HCT116 (cell line): Measurements from ENCODE around the gene ADAM8. TPM values are rescaled to one million over a fixed set of nuclear protein-coding genes. Genes with fewer than 3 reads are reported as not detected.
A peak's percentile ranks its signal among the peaks of the same experiment; 100 is the strongest.

ENCODE experiments used
- ATAC-seq: fragments of 200-7000 bp; cut with Tn5 transposase; 2 replicates; pipeline ENCODE4 v1.9.1; 2020; ENCODE audit warnings: mild to moderate bottlenecking, moderate library complexity
- BruUV-seq: library from RNA; stranded (reverse); fragments of 400-500 nt; replicated peaks from 2 replicates; lab custom pipeline; 2021; lab: Mats Ljungman, UMichigan
- CTCF ChIA-PET: fragments of 300-600 bp; sonication (Branson Sonifier 250); formaldehyde crosslinking; loops from one replicate; lab custom pipeline; 2021; ENCODE audit warnings: antibody characterized with exemption; lab: Charles Lee
- POLR2A ChIA-PET: fragments of 300-600, 350-600 bp; sonication (Branson Sonifier 250); formaldehyde crosslinking; loops from one replicate; lab custom pipeline; 2021; ENCODE audit warnings: antibody characterized with exemption; lab: Charles Lee
- RAD21 ChIA-PET, 2 experiments: fragments of 300-600 bp; sonication (Branson Sonifier 250); formaldehyde crosslinking; loops; one replicate each; lab custom pipeline; 2023; ENCODE audit warnings: low total read pairs in 2 of 2; ENCODE audit not compliant: uncharacterized antibody in 2 of 2, unreplicated experiment in 2 of 2, low non-redundant PET in 1 of 2; lab: Charles Lee
- DNase-seq: peaks from one replicate; pipeline ENCODE4 v3.0.0-alpha.2; 2010; ENCODE audit warnings: low read depth, low spot score
- H2AFZ ChIP-seq: fragments of 200-600 bp; shearing (Covaris generic), sonication (generic); 2 replicates; pipeline ENCODE4 v1.6.1; 2017; ENCODE audit warnings: low read depth, mixed run types, mixed read lengths, antibody characterized with exemption, low read length; ENCODE audit not compliant: poor library complexity, severe bottlenecking
- H3K27ac ChIP-seq: 2 replicates; pipeline ENCODE4 v1.5.1; 2012; ENCODE audit warnings: low read depth, low read length
- H3K27me3 ChIP-seq: fragments of 200-600 bp; sonication (generic); 2 replicates; pipeline ENCODE4 v1.6.1; 2016; ENCODE audit warnings: mixed run types, low read length, mixed read lengths; ENCODE audit not compliant: insufficient read depth
- H3K36me3 ChIP-seq, 2 experiments: fragments of 200-500 bp in 1 of 2; fragments of 200-600 bp in 1 of 2; sonication (Bioruptor generic) in 1 of 2; sonication (generic) in 1 of 2; 2 replicates each; pipeline versions ENCODE4 v1.5.1 to v1.6.1; 2014 to 2016; ENCODE audit warnings: low read length in 2 of 2, inconsistent platforms in 1 of 2, mixed read lengths in 1 of 2, mixed run types in 1 of 2; ENCODE audit not compliant: insufficient read depth in 2 of 2, control insufficient read depth in 1 of 2
- H3K4me1 ChIP-seq, 2 experiments: fragments of 200-600 bp in 1 of 2; sonication (generic) in 1 of 2; 2 replicates each; pipeline versions ENCODE4 v1.5.1 to v1.6.1; 2012 to 2017; ENCODE audit warnings: low read length in 2 of 2, inconsistent platforms in 1 of 2, mild to moderate bottlenecking in 1 of 2, mixed read lengths in 1 of 2, mixed run types in 1 of 2, moderate library complexity in 1 of 2; ENCODE audit not compliant: insufficient read depth in 2 of 2, control insufficient read depth in 1 of 2
- H3K4me2 ChIP-seq: fragments of 200-600 bp; sonication (generic); 2 replicates; pipeline ENCODE4 v1.6.1; 2017; ENCODE audit warnings: mixed run types, low read length, mixed read lengths
- H3K4me3 ChIP-seq, 2 experiments: fragments of 200-600 bp in 1 of 2; sonication (generic) in 1 of 2; replicated peaks in 1 of 2; 2 replicates each; pipeline ENCODE4 v1.5.1; 2011 to 2016; ENCODE audit warnings: low read length in 2 of 2, control low read depth in 1 of 2, low read depth in 1 of 2, mild to moderate bottlenecking in 1 of 2, mixed read lengths in 1 of 2, mixed run types in 1 of 2
- H3K79me2 ChIP-seq: fragments of 200-600 bp; sonication (generic); 2 replicates; pipeline ENCODE4 v1.6.1; 2017; ENCODE audit warnings: mild to moderate bottlenecking, mixed run types, low read length, moderate library complexity, mixed read lengths; ENCODE audit not compliant: insufficient read depth
- H3K9ac ChIP-seq: fragments of 200-600 bp; sonication (generic); 2 replicates; pipeline ENCODE4 v1.6.1; 2016; ENCODE audit warnings: low read length, mixed read lengths
- H3K9me2 ChIP-seq: fragments of 200-600 bp; sonication (generic), shearing (Covaris generic); 2 replicates; pipeline ENCODE4 v1.6.1; 2017; ENCODE audit warnings: mixed run types, mild to moderate bottlenecking, moderate library complexity; ENCODE audit not compliant: insufficient read depth
- H3K9me3 ChIP-seq, 2 experiments: fragments of 200-500 bp in 1 of 2; fragments of 200-600 bp in 1 of 2; sonication (Bioruptor generic) in 1 of 2; sonication (generic) in 1 of 2; 2 replicates each; pipeline ENCODE4 v1.6.1; 2014 to 2017; ENCODE audit warnings: low read length in 2 of 2, mixed read lengths in 2 of 2, inconsistent platforms in 1 of 2, low read depth in 1 of 2, mild to moderate bottlenecking in 1 of 2, mixed run types in 1 of 2, moderate library complexity in 1 of 2; ENCODE audit not compliant: control insufficient read depth in 1 of 2, insufficient read depth in 1 of 2
- H4K20me1 ChIP-seq: fragments of 200-600 bp; sonication (generic), shearing (Covaris generic); 2 replicates; pipeline ENCODE4 v1.6.1; 2017; ENCODE audit warnings: mixed run types, mild to moderate bottlenecking, moderate library complexity; ENCODE audit not compliant: insufficient read depth
- ELF1 ChIP-seq: IDR thresholded peaks from 2 replicates; pipeline ENCODE4 v1.6.1; 2012; ENCODE audit warnings: low read depth, borderline replicate concordance
- EZH2phosphoT487 ChIP-seq: fragments of 200-600 bp; IDR thresholded peaks from 2 replicates; pipeline ENCODE4 v1.6.1; 2018; ENCODE audit warnings: antibody characterized with exemption, borderline replicate concordance
- FOSL1 ChIP-seq: IDR thresholded peaks from 2 replicates; pipeline ENCODE4 v1.6.1; 2012; ENCODE audit warnings: low read depth
- POLR2AphosphoS5 ChIP-seq: IDR thresholded peaks from 2 replicates; pipeline ENCODE4 v1.6.1; 2011; ENCODE audit warnings: mild to moderate bottlenecking, low read depth, low read length, moderate library complexity
- RAD21 ChIP-seq: IDR thresholded peaks from 2 replicates; pipeline ENCODE4 v1.6.1; 2012; ENCODE audit warnings: low read depth, mild to moderate bottlenecking
- ZNF274 ChIP-seq: fragments of 200-500 bp; sonication (Bioruptor generic); IDR thresholded peaks from 2 replicates; pipeline ENCODE4 v1.6.1; 2014; ENCODE audit warnings: mild to moderate bottlenecking, low read depth, low read length, inconsistent platforms
- intact Hi-C: fragments of 100-400 bp; cut with micrococcal nuclease; formaldehyde crosslinking; loops from 2 replicates; pipeline ENCODE4 v1.10.0; 2022
- total RNA-seq: library from RNA; stranded (reverse); gene quantifications from one replicate; pipeline ENCODE4 v1.2.1, GENCODE V29; 2021; ENCODE audit not compliant: unreplicated experiment
- TF ChIP-seq, protein P1 (sequence below): IDR thresholded peaks from 2 replicates; pipeline ENCODE4 v1.6.1; 2011; ENCODE audit warnings: mild to moderate bottlenecking, low read length, moderate library complexity; ENCODE audit not compliant: insufficient replicate concordance; ENCODE audit errors: extremely low read depth
- TF ChIP-seq, protein P2 (sequence below): IDR thresholded peaks from 2 replicates; pipeline ENCODE4 v1.6.1; 2012

ADAM8 gene
- total RNA-seq, 1 experiment from 2014 or later = 4.1 TPM

DNA sequence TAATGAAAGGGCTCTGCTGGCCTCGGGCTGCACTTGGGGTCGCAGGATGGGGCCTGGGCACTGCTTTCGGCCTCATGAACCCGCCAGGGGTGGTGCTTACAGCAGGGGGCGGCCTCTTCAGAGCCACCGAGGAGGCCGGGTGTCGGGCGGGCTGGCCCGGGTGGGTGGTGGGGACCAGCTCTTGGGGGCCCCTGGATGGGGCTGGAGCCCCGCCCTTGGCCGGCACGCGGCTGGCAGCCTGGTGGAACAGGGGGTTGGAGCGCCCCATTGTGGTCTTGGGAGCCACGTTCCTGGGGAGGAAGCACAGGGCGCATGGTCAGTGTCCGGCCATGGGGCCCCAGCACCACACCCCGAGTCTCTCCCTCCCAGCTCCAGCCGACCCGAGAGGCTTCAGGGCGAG, 8.8 kb downstream of the ADAM8 start:
- no TSS peak for BruUV-seq

DNA sequence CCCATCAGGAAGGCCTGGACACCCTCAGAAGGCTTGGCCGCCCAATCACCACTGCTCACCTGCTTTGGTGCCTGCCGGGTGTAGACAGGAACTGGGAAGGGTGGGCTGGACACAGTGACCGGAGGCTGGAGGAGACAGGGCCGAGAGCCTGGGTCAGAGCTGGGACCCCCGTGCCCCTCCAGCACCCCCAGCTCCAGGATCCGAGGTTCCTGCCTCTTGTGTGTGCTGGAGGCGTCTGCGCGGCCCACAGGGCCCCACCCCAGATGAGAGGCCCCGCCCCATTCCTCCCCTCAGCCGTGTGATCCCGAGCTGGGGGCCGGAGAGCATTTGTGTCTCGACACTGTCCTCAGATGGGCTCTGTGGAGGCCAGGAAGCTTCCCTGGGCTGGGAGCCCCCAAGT, 9.4 kb downstream of the ADAM8 start:
- Histone ChIP-seq H4K20me1 (no peaks in the 10 kb centered on the region), H3K36me3 (no peaks in the 10 kb centered on the region), H3K79me2 (no peaks in the 10 kb centered on the region), H3K27me3 (no peaks in the 10 kb centered on the region), H2AFZ (no peak overlapping the region), H3K4me1 (peaks cover 3 to 7% of the 10 kb centered on the region in 2 experiments; a peak in 3 of 4 replicates), H3K4me2 (no peak overlapping the region), H3K9ac (no peak overlapping the region), H3K9me2 (no peaks in the 10 kb centered on the region)
- DNase-seq (no peak), ATAC-seq (no peak)
- POLR2A ChIA-PET = no interaction called here
- RAD21 ChIA-PET = no interaction called here
- TF ChIP-seq, protein P1, sequence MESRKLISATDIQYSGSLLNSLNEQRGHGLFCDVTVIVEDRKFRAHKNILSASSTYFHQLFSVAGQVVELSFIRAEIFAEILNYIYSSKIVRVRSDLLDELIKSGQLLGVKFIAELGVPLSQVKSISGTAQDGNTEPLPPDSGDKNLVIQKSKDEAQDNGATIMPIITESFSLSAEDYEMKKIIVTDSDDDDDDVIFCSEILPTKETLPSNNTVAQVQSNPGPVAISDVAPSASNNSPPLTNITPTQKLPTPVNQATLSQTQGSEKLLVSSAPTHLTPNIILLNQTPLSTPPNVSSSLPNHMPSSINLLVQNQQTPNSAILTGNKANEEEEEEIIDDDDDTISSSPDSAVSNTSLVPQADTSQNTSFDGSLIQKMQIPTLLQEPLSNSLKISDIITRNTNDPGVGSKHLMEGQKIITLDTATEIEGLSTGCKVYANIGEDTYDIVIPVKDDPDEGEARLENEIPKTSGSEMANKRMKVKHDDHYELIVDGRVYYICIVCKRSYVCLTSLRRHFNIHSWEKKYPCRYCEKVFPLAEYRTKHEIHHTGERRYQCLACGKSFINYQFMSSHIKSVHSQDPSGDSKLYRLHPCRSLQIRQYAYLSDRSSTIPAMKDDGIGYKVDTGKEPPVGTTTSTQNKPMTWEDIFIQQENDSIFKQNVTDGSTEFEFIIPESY = no peak
- TF ChIP-seq FOSL1 = no peak
- TF ChIP-seq RAD21 = no peak
- TF ChIP-seq, protein P2, sequence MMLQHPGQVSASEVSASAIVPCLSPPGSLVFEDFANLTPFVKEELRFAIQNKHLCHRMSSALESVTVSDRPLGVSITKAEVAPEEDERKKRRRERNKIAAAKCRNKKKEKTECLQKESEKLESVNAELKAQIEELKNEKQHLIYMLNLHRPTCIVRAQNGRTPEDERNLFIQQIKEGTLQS = no peak
- TF ChIP-seq ELF1 = no peak
- no peak for TF ChIP-seq POLR2AphosphoS5
- TF ChIP-seq EZH2phosphoT487 = no peak
- TF ChIP-seq, all 23 proteins: peak for 0
- no TSS peak for BruUV-seq
- Histone ChIP-seq H3K27ac (no peak overlapping the region), H3K9me3 (no peaks in the 10 kb centered on the region), H3K4me3 (no peak overlapping the region)
- CTCF ChIA-PET = no interaction called here
- intact Hi-C loops = no loop called here

More for the DNA sequence above, 8.8 kb downstream of the ADAM8 start:
- Histone ChIP-seq H3K4me3 (no peak overlapping the region), H3K79me2 (no peaks in the 10 kb centered on the region), H3K9me2 (no peaks in the 10 kb centered on the region), H3K4me2 (no peak overlapping the region), H3K9me3 (no peaks in the 10 kb centered on the region)
- DNase-seq = no peak
- peak; percentile 34; the same call in 1 of the 2 replicates for ATAC-seq
- POLR2A ChIA-PET = no interaction called here
- intact Hi-C loops = no loop called here
- no peak for TF ChIP-seq ZNF274
- TF ChIP-seq RAD21 = peak; percentile 24; the same call in 1 of the 2 replicates
- TF ChIP-seq, all 23 proteins: peak for 1
- Histone ChIP-seq H3K27me3 (no peaks in the 10 kb centered on the region), H2AFZ (no peak overlapping the region), H3K4me1 (peaks cover 0 to 4% of the 10 kb centered on the region in 2 experiments; a peak in 2 of 4 replicates), H3K27ac (no peak overlapping the region), H3K36me3 (no peaks in the 10 kb centered on the region), H3K9ac (no peak overlapping the region), H4K20me1 (no peaks in the 10 kb centered on the region)
- ChIA-PET CTCF (no interaction called here), RAD21 (no interaction called here)
